Measurements from ENCODE around the gene MFAP2.
"Not testable (repeated sequence)": the region's sequence is repeated elsewhere in the genome, so short reads cannot be mapped to it uniquely, and the experiment has no call there.

The MFAP2 gene

GRCh38 chr1:16958475-16958874 is 21.9 kb downstream of the MFAP2 start:
- no peak for DNase-seq

GRCh38 chr1:16957731-16958130 is 22.7 kb downstream of the MFAP2 start:
- DNase-seq: no peak

DNA sequence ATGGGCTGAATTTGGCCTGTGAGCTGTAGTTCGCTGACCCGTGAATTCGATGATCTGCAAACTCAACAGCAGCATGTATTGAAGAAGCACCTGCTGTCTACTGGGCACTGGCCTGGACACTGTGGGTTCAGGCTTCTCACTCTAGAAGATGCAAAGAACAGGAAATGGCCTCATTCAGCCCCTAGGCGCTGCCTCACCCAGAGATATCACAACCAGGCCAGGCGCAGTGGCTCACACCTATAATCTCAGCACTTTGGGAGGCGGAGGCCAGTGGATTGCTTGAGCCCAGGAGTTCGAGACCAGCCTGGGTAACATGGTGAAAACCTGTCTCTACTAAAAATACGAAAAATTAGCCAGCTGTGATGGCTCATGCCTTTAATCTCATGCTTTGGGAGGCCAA is 23.6 kb downstream of the MFAP2 start:
- DNase-seq: no peak

DNA sequence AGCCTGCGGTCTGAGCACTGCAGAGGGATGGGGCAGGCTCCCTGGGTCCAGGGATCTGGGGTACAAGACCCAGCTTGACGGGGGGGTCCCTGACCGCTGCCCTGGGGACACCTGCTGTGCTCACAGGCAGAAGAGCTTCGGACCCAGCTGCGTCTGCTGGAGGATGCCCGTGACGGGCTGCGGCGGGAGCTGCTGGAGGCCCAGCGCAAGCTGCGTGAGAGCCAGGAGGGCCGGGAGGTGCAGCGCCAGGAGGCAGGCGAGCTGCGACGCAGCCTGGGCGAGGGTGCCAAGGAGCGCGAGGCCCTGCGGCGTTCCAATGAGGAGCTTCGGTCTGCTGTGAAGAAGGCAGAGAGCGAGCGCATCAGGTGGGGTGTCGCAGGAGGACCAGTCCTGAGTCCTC is 25.2 kb downstream of the MFAP2 start:
- DNase-seq: no peak

- DNase-seq: no peak
Observed at GRCh38 chr1:16954579-16954978, 25.8 kb downstream of the MFAP2 start.

GRCh38 chr1:16952376-16952775 is 28.0 kb downstream of the MFAP2 start:
- not testable (repeated sequence) for DNase-seq

DNA sequence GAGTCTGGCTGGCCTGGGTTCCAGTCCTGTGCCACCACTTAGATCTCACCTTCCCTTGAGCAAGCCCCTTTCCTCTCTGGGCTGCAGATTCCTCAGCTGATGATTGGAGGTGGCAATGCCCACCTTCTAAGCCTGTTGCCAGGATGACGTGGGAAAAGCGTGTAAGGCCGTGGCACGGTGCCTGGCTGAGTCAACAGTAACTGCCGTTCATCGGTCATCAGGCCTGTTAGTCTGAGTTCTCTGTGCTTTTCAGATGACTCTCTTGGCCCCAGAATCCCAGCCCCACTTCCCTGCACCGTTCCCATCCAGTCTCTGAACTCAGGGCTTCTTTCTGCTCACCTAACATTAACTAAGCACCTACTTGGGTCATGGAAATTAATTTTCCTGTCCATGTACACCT is 31.4 kb downstream of the MFAP2 start:
- not testable (repeated sequence) for DNase-seq

DNA sequence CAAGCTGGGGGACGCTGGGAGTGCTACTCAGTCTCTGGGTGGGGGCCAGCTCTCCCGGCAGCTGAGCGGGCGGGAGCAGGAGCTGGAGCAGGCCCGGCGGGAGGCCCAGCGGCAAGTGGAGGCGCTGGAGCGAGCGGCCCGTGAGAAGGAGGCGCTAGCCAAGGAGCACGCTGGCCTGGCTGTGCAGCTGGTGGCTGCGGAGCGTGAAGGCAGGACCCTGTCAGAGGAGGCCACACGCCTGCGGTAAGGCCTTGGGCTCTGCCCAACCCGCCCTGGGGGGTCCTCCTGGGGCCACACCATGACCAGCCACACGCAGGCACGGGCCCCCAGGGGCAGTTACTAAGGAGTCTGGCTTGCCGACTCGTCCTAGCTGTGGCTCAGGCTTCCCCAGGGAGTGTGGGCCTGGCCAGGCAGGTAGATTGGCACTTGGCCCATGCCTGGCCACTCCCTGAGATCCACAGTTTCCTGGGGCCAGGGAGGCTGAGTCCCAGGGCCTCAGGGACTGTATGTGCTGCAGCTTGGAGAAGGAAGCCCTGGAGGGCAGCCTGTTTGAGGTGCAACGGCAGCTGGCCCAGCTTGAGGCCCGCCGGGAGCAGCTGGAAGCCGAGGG is 32.0 kb downstream of the MFAP2 start:
- not testable (repeated sequence) for DNase-seq

GRCh38 chr1:16946646-16947045 is 33.8 kb downstream of the MFAP2 start:
- no peak for DNase-seq

DNA sequence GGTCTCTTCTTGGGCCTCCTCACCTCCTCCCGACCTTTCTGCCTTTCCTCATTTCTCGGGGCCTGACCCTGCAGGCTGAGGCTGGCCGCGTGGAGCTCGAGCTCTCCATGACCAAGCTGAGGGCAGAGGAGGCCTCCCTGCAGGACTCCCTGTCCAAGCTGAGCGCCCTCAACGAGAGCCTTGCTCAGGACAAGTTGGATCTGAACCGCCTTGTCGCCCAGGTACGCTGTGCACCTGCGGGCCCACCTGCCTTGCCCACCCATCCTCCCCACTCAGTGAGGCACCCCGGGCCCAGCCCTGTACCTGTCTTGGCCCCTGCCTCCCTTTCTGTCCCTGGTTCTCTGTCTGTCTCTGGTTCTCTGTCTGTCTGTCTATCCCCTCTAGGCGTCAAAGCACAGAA is 34.2 kb downstream of the MFAP2 start:
- not testable (repeated sequence) for DNase-seq

- not testable (repeated sequence) for DNase-seq
Observed at GRCh38 chr1:16945512-16945911, 34.9 kb downstream of the MFAP2 start.

DNA sequence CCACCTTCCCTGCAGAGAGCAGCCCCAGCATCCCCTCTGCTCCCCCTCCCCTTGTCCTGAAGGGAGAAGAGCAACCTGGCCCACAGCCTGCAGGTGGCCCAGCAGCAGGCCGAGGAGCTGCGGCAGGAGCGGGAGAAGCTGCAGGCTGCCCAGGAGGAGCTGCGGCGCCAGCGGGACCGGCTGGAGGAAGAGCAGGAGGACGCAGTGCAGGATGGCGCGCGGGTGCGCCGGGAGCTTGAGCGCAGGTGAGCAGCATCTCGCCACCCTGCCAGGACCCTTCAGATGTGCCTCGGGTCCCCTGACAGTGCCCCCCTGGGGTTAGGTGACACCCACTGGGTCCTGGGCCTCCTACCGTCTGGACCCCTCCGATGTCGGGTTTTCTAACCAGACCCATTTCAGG is 36.4 kb downstream of the MFAP2 start:
- DNase-seq: no peak

GRCh38 chr1:16939386-16940180 is 40.8 kb downstream of the MFAP2 start:
- not testable (repeated sequence) for DNase-seq

DNA sequence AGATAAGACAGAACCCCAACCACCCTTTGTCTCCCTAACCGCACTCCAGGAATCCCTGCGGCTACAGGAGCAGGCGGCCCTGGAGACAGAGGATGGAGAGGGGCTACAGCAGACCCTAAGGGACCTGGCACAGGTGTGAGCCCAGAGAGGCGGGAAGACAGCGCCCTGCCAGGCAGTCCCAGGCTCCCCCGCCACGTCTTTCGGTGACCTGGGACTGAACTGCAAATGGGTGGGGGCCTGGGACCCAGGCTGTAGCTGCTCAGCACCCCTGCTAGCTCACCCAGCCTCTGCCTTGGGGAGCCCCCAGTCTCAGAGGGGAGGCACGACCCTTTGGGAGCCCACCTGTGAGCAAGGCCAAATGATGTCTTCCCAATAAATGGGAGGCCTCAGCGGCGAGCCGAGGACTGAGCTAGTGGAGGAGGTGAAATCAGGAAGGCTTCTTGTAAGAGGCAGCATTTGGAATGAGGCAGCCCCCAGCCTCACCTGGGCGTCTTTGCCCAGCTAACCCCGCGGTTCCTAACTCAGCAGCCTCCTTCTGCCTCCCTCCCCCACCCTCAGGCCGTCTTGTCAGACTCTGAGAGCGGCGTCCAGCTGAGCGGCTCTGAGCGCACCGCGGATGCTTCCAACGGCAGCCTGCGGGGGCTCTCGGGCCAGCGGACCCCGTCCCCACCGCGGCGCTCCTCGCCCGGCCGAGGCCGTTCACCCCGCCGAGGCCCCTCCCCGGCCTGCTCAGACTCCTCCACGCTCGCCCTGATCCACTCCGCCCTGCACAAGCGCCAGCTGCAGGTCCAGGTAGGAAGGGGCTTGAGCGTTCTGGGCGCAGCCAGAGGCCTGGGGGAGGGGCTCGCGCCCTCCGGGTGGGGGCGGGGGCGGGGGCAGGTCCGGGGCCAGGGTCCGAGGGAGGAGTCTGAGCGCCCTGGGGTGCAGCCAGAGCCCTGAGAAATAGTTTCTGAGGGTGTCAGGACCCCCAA is 41.8 kb downstream of the MFAP2 start:
- DNase-seq: no peak

GRCh38 chr1:16936580-16936979 is 43.8 kb downstream of the MFAP2 start:
- not testable (repeated sequence) for DNase-seq

- DNase-seq: not testable (repeated sequence)
Observed at GRCh38 chr1:16933945-16934344, 46.5 kb downstream of the MFAP2 start.

DNA sequence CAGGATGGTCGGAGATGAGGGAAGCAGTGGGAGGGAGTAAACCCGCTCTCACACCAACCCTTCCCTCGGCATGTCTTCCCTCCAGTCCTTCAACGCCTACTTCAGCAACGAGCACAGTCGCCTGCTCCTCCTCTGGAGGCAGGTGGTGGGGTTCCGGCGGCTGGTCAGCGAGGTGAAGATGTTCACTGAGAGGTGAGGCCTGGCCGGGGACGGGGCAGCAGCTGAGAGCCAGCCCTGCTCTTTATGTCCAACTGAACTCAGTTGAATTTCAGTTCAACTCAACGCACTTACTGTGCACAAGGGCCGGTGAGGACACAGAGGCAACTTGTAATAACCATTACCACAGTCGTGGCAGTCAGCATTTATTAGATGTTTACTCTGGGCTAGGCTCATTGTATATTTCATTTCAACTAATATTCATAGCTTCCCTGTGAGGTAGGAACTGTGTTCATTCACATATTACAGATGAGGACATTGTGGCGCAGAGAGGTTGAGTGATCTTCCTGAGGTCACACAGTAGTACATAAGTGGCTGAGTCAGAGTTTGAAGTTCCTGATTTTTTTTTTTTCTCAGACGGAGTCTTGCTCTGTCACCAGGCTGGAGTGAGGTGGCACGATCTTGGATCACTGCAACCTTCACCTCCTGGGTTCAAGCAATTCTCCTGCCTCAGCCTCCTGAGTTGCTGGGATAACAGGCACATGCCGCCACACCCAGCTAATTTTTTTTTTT is 49.0 kb downstream of the MFAP2 start:
- not testable (repeated sequence) for DNase-seq

DNA sequence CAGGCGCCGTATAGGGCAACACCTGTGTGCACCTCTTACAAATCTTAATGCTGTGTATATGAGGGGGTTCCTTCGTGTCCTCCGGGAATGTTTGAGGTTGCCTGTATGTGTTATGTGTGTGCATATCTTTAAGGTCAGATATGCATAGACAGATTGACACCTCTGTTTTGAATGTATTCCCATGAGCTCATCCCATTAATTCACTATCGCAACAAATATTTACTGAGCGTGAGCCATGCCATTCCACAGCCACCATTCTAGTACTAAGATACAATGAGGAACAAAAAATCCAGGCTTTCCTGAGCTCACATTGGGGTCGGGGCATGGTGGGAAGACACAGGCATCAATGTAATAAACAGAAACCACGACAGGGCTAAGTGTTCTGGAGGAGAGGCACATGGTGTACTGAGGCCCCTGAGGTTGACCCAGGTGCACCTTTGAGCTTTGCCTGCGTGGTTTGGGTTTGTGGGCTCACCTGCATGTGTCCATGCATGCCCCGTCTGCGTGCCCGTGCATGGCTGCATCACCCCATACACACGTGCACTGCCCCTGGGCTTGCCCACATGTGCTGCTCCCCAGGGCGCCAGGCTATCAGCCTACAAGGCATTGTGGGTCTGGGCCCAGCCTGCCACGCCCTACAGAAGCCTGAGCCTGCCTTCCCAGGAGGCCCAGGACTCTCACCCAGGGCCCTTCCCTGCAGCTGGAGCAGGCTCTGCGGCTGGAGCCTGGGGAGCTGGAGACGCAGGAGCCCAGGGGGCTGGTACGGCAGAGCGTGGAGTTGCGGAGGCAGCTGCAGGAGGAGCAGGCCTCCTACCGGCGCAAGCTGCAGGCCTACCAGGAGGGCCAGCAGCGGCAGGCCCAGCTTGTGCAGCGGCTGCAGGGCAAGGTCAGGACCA is 51.0 kb downstream of the MFAP2 start:
- DNase-seq: not testable (repeated sequence)

DNA sequence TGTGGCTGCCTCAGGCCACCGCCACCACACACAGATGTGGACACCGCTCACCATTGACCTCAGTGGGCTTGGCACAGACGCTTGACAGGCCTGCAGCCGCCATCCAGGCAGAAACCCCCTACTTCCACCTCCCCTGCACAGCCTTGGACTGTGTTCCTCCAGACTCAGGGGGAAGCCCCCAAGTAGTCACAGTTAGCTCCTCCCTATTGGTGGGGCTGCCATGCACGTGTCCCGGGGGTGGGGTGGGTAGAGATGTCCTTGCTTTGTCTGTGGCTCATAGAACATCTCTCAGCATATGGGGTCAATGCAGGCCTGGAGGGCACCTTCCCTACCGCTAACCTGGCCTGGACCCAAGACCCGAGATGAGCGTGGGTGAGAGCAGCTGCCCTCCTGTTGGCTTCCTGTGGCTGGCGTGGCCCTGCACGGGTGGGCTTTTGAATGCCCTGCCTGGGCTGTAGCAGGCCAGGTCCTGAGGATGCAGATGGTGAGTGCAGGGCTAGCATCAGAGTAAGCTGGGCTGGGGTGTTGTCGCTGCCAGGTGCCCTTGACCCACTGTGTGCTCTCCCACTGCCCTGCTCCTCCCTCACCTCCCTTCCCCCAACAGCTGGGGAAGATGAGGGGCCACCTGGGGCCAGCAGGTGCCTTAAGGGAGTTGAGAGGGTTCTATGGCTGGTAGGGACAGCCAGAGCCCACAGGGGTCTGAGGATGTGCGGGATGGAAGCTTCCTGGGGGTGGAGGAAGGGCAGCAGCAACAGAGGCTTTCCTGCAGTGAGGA is 52.5 kb downstream of the MFAP2 start:
- DNase-seq: no peak

GRCh38 chr1:16927256-16927655 is 53.2 kb downstream of the MFAP2 start:
- DNase-seq: no peak
